Lower lobe of right lung (tissue), 2 donors: ENCODE results near the gene PRRX2. TPM values are rescaled to one million over a fixed set of nuclear protein-coding genes. Genes with fewer than 3 reads are reported as not detected.

Experiments
- ATAC-seq, 2 donors: fragments of 200-7000 bp; cut with Tn5 transposase; one replicate each; pipeline ENCODE4 v1.9.1; 2020 to 2022; ENCODE audit warnings: mild to moderate bottlenecking in 2 of 2, moderate library complexity in 2 of 2
- DNase-seq: peaks from one replicate; pipeline ENCODE4 v3.0.0-alpha.2; 2020
- H3K27ac ChIP-seq: fragments of 200-600 bp; one replicate; pipeline ENCODE4 v1.8.0; 2022
- H3K27me3 ChIP-seq: fragments of 200-600 bp; one replicate; pipeline ENCODE4 v1.8.0; 2022; ENCODE audit warnings: low read depth
- H3K36me3 ChIP-seq: fragments of 200-600 bp; one replicate; pipeline ENCODE4 v1.8.0; 2022; ENCODE audit warnings: mild to moderate bottlenecking
- H3K4me1 ChIP-seq: fragments of 200-600 bp; one replicate; pipeline ENCODE4 v1.8.0; 2022
- H3K4me3 ChIP-seq: fragments of 200-600 bp; one replicate; pipeline ENCODE4 v1.8.0; 2022; ENCODE audit warnings: mild to moderate bottlenecking
- H3K9me3 ChIP-seq: fragments of 200-600 bp; one replicate; pipeline ENCODE4 v1.8.0; 2022
- CTCF ChIP-seq: fragments of 200-600 bp; IDR thresholded peaks from one replicate; pipeline ENCODE4 v1.8.0; 2022; ENCODE audit warnings: antibody characterized with exemption, mild to moderate bottlenecking
- intact Hi-C: fragments of 100-400 bp; cut with DNase I; formaldehyde crosslinking; loops from one replicate; pipeline ENCODE4 v1.11.0; 2022
- total RNA-seq: library from RNA; stranded (reverse); fragmentation: NEBNext Ultra II Directional; extraction: Animal tissue kit (Norgen Biotek cat#: 25700); gene quantifications from one replicate; pipeline ENCODE4 v1.2.1, GENCODE V29; 2021
- donor health status: DM: no; HTN: yes; CAD: no; lungs with severe emphysema.

The PRRX2 gene
- total RNA-seq, 1 donor from 2014 or later: 2.5 TPM

- no peaks in the 10 kb centered on the region for H3K9me3 ChIP-seq
- no peaks in the 10 kb centered on the region for H3K36me3 ChIP-seq
- TF ChIP-seq CTCF: no peak
- H3K4me3 ChIP-seq: no peak overlapping the region
- intact Hi-C loops: no loop called here
- peaks cover 19% of the 10 kb centered on the region for H3K4me1 ChIP-seq
- no peak for DNase-seq
- H3K27me3 ChIP-seq: peaks cover 27% of the 10 kb centered on the region
- ATAC-seq: no peak
- H3K27ac ChIP-seq: no peak overlapping the region
Measured at GRCh38 chr9:129693741-129694140, 28.3 kb downstream of the PRRX2 start.

- peaks cover 19% of the 10 kb centered on the region for H3K4me1 ChIP-seq
- H3K4me3 ChIP-seq: no peak overlapping the region
- DNase-seq: no peak
- no peak for TF ChIP-seq CTCF
- H3K27me3 ChIP-seq: peaks cover 30% of the 10 kb centered on the region
- no peak for ATAC-seq
- no peak overlapping the region for H3K27ac ChIP-seq
- intact Hi-C loops: no loop called here
- no peaks in the 10 kb centered on the region for H3K9me3 ChIP-seq
- no peaks in the 10 kb centered on the region for H3K36me3 ChIP-seq
Measured at GRCh38 chr9:129694243-129694646, 28.8 kb downstream of the PRRX2 start.

GRCh38 chr9:129695870-129696269, 30.4 kb downstream of the PRRX2 start:
- no peak overlapping the region for H3K4me3 ChIP-seq
- peaks cover 19% of the 10 kb centered on the region for H3K4me1 ChIP-seq
- H3K27me3 ChIP-seq: peaks cover 30% of the 10 kb centered on the region
- TF ChIP-seq CTCF: no peak
- no peaks in the 10 kb centered on the region for H3K9me3 ChIP-seq
- H3K27ac ChIP-seq: no peak overlapping the region
- DNase-seq: no peak
- no peaks in the 10 kb centered on the region for H3K36me3 ChIP-seq
- ATAC-seq: no peak
- intact Hi-C loops: no loop called here

- peak; percentile 47 to 53 for ATAC-seq
- peak overlapping the region; percentile 45 for H3K4me3 ChIP-seq
- intact Hi-C loops: no loop called here
- H3K27me3 ChIP-seq: peaks cover 30% of the 10 kb centered on the region
- no peaks in the 10 kb centered on the region for H3K9me3 ChIP-seq
- no peak for TF ChIP-seq CTCF
- no peaks in the 10 kb centered on the region for H3K36me3 ChIP-seq
- H3K27ac ChIP-seq: peak overlapping the region; percentile 65
- peaks cover 19% of the 10 kb centered on the region for H3K4me1 ChIP-seq
- no peak for DNase-seq
Measured at GRCh38 chr9:129696944-129697655, 31.7 kb downstream of the PRRX2 start.

GRCh38 chr9:129697656-129698253, 32.3 kb downstream of the PRRX2 start:
- Histone ChIP-seq H3K4me3 (peak overlapping the region; percentile 45), H3K36me3 (no peaks in the 10 kb centered on the region), H3K4me1 (peaks cover 24% of the 10 kb centered on the region), H3K27ac (peak overlapping the region; percentile 65), H3K9me3 (no peaks in the 10 kb centered on the region), H3K27me3 (peaks cover 30% of the 10 kb centered on the region)
- intact Hi-C loops: no loop called here
- no peak for TF ChIP-seq CTCF
- ATAC-seq: no peak
- DNase-seq: no peak
